GM19351 (cell line): ENCODE results near the gene NOP53.
"Not testable (repeated sequence)": the region's sequence is repeated elsewhere in the genome, so short reads cannot be mapped to it uniquely, and the experiment has no call there.

Source experiments
- ATAC-seq: cut with Tn5 transposase; IDR thresholded peaks from one replicate; pipeline ENCODE4 v1.9.1; 2021; ENCODE audit warnings: mild to moderate bottlenecking, moderate library complexity; ENCODE audit not compliant: unreplicated experiment

The NOP53 gene

DNA sequence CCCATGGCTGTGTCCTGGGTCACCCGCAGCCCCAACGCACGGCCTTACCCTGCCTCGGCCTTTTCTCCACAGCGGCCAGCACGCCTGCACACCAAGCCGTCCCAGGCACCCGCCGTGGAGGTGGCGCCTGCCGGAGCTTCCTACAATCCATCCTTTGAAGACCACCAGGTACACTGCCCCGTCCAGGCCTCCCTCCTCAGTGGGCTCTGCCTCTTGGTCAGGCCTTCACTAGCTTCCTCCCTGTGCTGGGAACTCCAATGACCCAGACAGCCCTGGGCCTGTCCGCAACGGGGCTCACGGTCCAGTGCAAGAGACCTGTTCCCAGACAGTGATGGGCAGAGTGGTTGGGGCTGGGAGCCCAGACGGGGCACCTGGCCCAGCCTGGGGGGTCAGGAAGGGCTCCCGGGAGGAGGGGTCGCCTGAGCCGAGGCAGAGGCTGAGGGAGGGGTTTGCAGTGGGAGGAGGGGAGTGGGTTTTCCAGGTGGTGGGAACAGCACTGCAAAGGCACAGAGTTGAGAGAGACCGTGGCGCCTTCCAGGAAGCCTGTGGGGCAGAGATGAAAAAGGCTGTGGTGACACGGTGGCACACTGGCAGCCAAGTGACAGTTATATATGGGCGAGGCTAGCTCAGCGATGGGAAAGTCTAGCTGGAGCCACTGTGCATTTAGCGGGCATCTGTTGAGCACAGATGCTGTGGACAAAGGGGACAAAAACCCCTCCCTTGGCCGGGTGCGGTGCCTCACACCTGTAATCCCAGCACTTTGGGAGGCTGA is 7.3 kb downstream of the NOP53 start:
- no peak for ATAC-seq

DNA sequence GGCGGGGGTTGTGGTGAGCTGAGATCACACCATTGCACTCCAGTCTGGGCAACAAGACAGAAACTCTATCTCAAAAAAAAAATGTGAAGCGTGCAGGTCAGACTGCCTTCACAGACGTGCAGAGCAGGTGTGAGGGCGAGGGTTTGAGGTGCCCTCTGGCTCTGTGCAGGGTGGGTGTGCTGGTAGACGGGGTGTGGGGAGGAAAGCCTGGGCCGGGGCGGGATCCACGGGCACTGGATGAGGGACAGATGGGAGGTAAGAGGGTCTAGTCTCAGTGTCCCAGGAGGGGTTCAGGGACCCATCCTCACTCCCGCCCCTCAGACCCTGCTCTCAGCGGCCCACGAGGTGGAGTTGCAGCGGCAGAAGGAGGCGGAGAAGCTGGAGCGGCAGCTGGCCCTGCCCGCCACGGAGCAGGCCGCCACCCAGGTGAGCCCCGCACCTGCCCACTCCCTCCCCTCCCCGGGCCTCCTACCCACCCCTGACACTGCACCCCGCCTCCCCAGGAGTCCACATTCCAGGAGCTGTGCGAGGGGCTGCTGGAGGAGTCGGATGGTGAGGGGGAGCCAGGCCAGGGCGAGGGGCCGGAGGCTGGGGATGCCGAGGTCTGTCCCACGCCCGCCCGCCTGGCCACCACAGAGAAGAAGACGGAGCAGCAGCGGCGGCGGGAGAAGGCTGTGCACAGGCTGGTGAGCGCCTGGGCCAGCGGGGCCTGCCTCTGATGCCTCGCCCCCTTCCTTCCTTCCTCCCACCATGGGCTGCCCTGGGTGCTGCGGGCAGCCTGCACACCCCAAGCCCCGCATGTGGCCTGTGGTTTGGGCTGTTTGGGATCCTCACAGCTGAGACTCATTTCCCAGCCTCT is 9.1 kb downstream of the NOP53 start:
- ATAC-seq, result no peak

DNA sequence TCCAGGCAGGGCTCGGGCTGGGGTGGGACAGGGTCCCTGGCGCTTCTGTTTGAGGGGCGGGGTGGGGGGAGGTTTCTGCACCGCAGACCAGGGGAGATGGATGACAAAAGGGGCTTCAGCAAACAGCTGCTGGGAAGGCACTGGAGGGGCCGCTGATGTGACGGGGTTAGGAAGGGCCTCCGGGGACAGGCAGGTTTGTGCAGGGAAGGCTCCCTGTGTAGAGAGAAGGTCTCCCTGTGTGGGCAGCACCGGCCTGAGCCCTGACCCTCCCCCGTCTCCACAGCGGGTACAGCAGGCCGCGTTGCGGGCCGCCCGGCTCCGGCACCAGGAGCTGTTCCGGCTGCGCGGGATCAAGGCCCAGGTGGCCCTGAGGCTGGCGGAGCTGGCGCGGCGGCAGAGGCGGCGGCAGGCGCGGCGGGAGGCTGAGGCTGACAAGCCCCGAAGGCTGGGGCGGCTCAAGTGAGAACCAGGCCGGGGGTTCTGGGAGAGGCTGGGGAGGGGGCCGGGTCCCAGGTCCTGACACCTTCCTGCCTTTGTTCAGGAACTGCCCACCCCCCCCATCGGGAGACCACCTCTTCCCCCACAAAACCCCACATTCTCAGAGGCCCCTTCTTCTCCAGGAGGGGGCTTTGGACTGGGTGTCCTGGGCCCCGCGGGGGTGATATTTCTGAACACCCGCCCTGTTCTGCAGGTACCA is 9.9 kb downstream of the NOP53 start:
- no peak for ATAC-seq

- ATAC-seq, result no peak
These were observed 10.6 kb downstream of the NOP53 start for GRCh38 chr19:47755762-47756626.

GRCh38 chr19:47756627-47756929 is 11.2 kb downstream of the NOP53 start:
- no peak for ATAC-seq

GRCh38 chr19:47756953-47757608 is 11.7 kb downstream of the NOP53 start:
- no peak for ATAC-seq

- no peak for ATAC-seq
These were observed 12.5 kb downstream of the NOP53 start for GRCh38 chr19:47757617-47758442.

DNA sequence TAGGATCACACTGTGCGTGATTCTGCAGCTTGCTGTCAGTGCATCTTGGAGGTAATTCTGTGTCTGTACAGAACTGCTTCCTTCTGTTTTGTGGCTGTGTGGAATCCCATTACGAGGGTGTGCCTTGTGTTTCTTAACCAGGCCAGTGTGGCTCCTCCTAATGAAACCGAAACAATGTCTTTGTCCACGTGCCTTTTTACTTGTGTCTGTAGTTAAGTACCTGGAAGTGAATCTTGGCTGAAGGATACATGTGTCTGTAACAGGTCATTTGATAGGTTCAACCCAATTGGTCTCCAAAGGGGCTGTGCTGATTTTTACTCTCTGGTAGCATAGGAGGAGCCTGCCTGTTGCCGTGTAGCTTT is 13.1 kb downstream of the NOP53 start:
- ATAC-seq, result no peak

- no peak for ATAC-seq
These were observed 15.3 kb downstream of the NOP53 start for GRCh38 chr19:47760632-47760999.

DNA sequence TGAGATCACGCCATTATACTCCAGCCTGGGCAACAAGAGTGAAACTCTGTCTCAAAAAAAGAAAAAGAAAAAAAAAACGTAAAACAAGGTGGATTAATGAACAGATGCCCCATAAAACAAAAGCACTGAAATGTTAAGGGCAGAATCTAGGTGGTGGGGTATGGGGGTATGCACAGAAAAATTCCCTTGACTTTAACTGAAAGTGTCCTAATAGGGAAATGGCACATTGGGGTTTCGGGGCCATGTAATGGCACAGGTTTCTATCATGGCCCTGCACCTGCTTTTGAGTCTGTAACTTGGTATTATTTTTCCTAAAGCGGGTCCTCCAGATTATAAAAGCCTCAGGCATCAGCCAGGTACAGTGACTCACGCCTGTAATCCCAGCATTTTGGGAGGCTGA is 16.2 kb downstream of the NOP53 start:
- ATAC-seq, result no peak

- ATAC-seq, result no peak
These were observed 16.8 kb downstream of the NOP53 start for GRCh38 chr19:47762151-47762550.

GRCh38 chr19:47762615-47763308 is 17.4 kb downstream of the NOP53 start:
- ATAC-seq, result no peak

DNA sequence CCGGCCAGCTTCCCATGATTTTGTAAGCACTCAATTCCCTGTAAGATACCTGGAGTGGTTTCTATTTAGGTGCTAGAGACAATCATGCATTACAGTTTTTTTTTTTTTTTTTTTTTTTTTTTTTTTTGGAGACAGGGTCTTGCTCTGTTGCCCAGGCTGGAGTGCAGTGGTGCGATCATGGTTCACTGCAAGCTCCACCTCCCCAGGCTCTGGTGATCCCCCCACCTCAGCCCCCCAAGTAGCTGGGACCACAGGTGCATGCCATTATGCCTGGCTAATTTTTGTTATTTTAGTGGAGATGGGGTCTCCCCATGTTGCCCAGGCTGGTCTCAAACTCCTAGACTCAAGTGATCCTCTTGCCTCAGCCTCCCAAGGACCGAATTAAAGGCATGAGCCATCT is 19.4 kb downstream of the NOP53 start:
- not testable (repeated sequence) for ATAC-seq

DNA sequence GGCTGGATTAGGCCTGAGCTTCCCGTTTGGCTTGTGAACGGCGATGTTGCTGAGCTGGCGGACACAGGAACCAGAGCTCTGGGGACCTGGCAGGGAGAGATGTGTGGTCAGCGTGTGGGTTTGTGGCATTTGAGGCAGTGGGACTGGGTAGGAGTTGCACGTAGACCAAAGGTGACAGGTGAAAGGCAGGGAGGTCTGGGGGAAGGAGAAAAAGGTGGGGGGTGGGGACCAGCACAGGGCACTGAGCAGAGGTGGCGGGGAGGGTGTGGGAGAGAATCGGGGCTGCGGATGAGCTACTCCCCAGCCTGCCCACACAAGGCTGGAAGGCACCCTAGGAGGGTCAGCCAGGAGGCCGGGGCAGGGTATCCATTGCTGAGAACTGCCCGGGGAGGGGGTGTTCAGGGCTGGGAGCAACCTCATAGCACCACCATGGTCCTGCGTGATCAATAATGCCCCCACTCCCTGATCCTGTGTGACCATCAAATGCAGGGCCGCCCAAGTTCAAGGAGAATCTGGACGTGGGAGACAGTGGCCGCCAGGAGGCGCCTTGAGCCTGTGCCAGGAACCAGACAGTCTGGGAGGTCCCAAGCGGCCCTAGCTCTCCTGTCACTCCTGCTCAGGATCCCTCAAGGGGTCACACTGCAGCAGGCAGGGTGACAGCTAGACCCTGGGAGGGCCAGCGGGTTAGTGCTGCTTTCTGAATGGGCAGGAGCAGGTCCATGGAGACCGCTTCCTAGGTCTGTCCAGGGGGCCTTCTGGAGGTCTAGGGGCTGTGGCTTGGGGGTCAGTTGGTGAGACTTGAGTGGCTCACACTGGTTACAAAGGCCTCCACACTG is 20.4 kb downstream of the NOP53 start:
- no peak for ATAC-seq

- ATAC-seq, result no peak
These were observed 20.9 kb downstream of the NOP53 start for GRCh38 chr19:47766359-47766620.

DNA sequence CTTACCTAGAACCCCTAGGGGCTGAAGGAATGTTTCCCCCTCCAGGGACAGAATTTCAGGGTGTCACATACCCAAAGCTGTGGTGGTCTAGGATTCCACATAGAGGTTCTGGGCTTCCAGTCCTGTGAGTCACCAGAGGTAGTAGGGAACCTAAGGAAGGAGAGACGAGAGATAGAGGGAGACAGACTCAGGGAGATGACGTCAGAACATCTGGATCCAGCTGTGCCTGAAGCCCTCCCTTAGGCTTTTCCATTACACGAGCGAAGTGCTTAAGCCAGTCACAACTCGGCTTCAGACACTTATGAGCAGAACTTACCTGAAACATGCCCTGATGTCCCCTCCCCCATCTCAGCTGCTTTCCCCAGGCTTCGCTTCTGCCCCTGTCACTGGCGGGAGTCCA is 21.3 kb downstream of the NOP53 start:
- no peak for ATAC-seq

- no peak for ATAC-seq
These were observed 22.0 kb downstream of the NOP53 start for GRCh38 chr19:47767349-47767748.

DNA sequence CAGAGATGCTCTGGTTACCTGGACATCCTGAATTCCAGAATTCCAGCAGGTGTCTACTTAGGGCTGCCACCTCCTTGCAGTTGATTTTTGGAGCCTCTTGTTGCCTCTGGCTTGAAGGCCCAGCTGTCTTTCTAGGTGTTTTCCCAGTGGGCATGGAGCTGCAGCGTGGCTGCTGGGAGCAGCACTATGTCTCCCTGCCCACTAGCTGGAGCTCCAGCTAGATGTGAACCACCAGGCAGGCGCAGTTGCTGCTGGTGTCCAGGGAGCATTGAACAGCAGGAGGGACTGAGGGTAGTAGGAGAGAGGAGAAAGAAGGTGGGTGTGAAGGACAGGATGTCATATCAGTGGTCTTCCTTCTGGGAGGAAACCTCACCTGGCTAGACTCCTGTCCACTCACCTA is 23.3 kb downstream of the NOP53 start:
- ATAC-seq, result no peak
